LNCaP clone FGC (cell line): ENCODE data around the gene KYAT1.
A peak's percentile ranks its signal among the peaks of the same experiment; 100 is the strongest.

Experiments
- DNase-seq: peaks from one replicate; pipeline ENCODE4 v3.0.0-alpha.2; 2011; ENCODE audit warnings: low read depth
- H3K4me3 ChIP-seq: 2 replicates; pipeline ENCODE4 v1.5.1; 2011; ENCODE audit warnings: mild to moderate bottlenecking, low read depth, low read length, control low read depth
- TF ChIP-seq, protein P1 (sequence below): IDR thresholded peaks from 2 replicates; pipeline ENCODE4 v1.5.1; 2012; ENCODE audit warnings: mild to moderate bottlenecking; ENCODE audit not compliant: control insufficient read depth, insufficient read depth; ENCODE audit errors: extremely low read depth

The KYAT1 gene

GRCh38 chr9:128828719-128829452 lies 52.9 kb downstream of the KYAT1 start:
- TF ChIP-seq, protein P1, sequence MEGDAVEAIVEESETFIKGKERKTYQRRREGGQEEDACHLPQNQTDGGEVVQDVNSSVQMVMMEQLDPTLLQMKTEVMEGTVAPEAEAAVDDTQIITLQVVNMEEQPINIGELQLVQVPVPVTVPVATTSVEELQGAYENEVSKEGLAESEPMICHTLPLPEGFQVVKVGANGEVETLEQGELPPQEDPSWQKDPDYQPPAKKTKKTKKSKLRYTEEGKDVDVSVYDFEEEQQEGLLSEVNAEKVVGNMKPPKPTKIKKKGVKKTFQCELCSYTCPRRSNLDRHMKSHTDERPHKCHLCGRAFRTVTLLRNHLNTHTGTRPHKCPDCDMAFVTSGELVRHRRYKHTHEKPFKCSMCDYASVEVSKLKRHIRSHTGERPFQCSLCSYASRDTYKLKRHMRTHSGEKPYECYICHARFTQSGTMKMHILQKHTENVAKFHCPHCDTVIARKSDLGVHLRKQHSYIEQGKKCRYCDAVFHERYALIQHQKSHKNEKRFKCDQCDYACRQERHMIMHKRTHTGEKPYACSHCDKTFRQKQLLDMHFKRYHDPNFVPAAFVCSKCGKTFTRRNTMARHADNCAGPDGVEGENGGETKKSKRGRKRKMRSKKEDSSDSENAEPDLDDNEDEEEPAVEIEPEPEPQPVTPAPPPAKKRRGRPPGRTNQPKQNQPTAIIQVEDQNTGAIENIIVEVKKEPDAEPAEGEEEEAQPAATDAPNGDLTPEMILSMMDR = no peak
- no peak for DNase-seq
- H3K4me3 ChIP-seq = peak overlapping the region; percentile 80

DNA sequence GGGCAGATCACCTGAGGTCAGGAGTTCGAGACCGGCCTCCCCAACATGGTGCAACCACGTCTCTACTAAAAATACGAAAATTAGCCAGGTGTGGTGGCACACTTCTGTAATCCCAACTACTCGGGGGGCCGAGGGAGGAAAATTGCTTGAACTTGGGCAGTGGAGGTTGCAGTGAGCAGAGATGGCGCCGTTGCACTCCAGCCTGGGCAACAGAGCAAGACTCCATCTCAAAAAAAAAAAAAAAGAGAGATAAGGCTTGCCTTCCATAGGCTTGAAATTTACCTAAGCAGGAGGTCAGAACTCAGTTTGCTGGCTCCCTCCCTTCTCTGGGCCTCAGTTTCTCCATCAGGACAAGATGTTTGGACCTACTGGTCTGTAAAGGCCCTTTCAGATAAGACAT lies 53.5 kb downstream of the KYAT1 start:
- TF ChIP-seq, protein P1 = no peak
- H3K4me3 ChIP-seq = peak overlapping the region; percentile 80
- DNase-seq = no peak

DNA sequence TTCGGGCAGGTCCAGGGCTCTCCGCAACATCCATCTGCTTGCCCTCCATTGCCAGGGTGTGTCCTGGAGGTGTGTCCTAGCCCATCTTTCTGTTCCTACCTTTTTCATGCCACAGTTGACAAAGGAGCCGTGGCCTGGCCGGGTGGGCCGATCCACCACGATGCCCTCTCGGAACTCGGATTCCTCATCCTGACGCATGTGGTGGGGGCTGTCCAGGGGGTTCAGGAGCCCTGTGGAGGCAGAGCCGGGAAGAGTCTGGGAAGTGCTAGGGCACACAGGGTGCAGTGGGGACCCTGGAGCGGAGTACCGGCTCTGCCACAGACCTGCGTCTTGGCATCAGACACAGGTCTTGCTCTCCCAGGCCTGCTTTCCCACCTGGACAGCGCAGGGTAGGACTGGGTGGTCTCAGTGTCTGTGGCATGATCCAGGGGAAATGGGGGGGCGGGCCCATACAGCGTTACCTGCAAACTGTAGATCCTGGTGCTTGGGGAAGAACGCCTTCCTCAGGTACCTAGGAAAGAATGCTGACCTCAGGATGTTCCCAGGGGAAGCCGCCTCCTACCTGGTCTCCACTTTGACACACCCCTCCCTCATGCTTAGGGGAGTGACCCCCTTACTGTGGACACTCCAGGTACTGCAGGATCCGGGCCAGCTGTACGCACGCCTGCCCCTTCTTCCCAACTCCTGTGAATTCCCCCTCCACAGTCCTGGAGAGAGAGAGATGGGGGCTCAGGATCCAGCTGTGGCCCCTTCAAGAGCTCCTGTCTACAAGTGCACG lies 55.6 kb downstream of the KYAT1 start:
- TF ChIP-seq, protein P1 = no peak
- H3K4me3 ChIP-seq = no peak overlapping the region
- DNase-seq = no peak

- H3K4me3 ChIP-seq = no peak overlapping the region
- no peak for DNase-seq
- TF ChIP-seq, protein P1 = no peak
These were observed 56.8 kb downstream of the KYAT1 start for GRCh38 chr9:128824911-128825310.

- TF ChIP-seq, protein P1 = no peak
- DNase-seq = no peak
- H3K4me3 ChIP-seq = no peak overlapping the region
These were observed 57.8 kb downstream of the KYAT1 start for GRCh38 chr9:128823903-128824406.

DNA sequence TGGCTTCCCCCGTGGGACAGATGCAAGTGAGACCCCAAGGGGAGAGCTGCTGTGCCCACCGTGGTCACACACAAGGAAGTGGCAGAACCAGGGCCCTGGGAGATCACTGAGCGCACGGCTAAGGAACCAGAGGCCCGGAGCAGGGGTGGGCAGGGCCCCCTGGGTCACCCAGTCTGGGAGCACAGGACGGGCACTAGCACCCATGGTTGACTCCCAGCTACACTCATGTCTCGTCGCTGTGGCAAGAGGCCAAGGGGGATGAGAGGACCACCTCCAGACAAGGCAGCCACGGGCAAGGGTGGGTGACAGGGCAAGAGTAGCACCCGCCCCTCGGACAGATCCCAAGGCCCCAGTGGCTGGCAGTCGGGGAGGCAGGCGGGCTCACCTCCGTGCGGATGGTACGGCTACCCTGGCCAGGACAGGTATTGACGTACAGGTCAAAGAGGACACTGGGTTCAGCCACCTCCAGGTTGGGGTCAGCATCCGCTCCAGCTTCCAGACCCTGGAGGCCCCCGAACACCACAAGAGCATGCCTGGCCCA lies 58.3 kb downstream of the KYAT1 start:
- TF ChIP-seq, protein P1 = no peak
- no peak overlapping the region for H3K4me3 ChIP-seq
- DNase-seq = no peak
